ENCODE results near the gene COA5.
A peak's percentile ranks its signal among the peaks of the same experiment; 100 is the strongest.

COA5 gene

GRCh38 chr2:98608116-98608961, at the start of gene COA5, which contains the start of gene UNC50:
Gene COA5, minus strand, starts transcription at chr2:98608512. Its CDS starts 107 bp downstream, at chr2:98608405.
Gene UNC50, plus strand, starts transcription at chr2:98608589. Its CDS starts 1,171 bp downstream, at chr2:98609760.
- DNase-seq = peak; percentile 79

GRCh38 chr2:98656800-98657199, 48.5 kb upstream of the COA5 start:
- no peak for DNase-seq

DNA sequence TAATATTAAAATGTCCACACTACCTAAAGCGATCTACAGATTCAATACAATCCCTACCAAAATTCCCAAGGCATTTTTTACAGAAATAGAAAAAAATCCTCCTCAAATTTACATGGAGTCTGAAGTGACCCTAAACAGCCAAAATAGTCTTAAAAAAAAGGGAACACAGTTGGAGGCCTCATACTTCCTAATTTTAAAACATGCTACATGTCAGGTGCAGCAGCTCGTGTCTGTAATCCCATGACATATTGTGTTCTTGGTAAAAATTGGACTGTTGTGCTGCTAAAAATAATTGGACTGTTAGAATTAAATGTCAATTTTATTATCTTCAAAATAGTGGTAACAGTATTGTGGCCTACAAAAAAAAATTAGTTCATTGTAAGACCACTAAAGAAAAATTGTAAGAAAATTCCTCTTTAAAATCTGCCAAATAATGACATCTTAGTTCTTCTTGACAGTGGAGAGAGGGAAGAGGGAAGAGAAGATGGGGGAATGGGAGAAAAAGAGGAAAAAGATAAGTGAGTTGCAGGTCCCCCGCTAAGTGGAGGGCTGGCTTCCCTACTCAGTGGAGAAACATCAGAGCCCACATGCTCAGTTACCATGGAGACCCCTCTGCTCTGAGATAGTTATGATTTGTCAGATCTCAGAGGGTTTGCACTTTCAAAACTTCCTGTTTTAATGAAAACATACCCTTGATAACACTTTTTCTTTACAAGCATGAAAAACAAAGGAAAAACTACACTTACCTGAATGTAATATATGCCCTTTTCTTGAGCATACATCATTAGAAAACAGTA, 46.6 kb upstream of the COA5 start:
- DNase-seq = no peak

GRCh38 chr2:98650998-98651397, 42.7 kb upstream of the COA5 start:
- DNase-seq = no peak

GRCh38 chr2:98649992-98650375, 41.7 kb upstream of the COA5 start:
- DNase-seq = no peak

GRCh38 chr2:98649135-98649991, 41.1 kb upstream of the COA5 start:
- DNase-seq = peak; percentile 66

DNA sequence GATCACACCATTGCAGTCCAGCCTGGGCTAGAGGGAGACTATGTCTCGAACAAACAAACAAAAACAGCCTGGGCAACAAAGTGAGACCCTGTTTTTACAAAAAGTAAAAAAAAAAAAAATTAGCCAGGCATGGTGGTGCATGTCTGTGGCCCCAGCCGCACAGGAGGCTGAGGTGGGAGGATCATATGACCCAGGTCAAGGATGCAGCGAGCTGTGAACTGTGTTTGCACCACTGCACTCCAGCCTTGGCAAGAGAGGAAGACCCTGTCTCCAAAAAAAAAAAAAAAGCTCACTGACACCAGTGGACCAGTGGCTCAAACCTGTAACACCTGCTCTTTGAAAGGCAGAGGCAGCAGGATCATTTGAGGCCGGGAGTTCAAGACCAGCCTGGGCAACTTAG, 40.1 kb upstream of the COA5 start:
- DNase-seq = no peak

GRCh38 chr2:98647636-98648035, 39.3 kb upstream of the COA5 start:
- DNase-seq = no peak

GRCh38 chr2:98643496-98644100, 35.3 kb upstream of the COA5 start:
- no peak for DNase-seq

DNA sequence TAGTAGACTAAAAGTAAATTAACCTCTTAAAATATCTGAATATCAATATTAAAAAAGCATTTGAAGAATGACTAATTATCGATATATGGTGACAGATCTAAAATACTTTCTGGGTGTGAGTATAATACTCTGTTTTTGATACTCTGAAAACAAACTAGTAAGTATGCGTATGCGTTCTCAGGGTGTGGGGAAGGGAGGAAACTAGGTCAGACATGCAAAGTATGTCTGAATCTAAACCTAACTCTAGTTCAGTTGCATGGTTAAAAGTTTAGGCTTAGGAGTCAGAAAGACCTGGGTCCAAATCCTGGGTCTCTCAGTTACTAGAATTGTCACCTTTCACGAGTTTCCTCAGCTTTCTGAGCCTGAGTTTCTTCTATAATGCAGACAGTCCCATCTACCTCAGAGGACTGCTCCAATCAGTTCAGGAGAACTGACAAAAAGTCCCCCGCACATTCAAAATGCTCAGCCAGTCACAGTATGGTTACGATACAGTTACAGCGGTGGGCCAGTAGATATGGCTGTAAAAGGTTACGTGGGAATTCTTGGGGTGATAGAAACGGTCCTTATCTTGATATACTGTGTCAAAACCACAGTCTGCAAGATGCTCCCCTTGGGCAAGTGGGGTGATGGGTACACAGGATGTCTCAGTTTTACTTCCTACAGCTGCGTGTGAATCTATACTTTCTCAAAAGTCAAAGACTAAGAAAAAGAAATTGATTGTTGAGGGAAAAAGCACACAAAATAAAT, 29.3 kb upstream of the COA5 start:
- DNase-seq = no peak

DNA sequence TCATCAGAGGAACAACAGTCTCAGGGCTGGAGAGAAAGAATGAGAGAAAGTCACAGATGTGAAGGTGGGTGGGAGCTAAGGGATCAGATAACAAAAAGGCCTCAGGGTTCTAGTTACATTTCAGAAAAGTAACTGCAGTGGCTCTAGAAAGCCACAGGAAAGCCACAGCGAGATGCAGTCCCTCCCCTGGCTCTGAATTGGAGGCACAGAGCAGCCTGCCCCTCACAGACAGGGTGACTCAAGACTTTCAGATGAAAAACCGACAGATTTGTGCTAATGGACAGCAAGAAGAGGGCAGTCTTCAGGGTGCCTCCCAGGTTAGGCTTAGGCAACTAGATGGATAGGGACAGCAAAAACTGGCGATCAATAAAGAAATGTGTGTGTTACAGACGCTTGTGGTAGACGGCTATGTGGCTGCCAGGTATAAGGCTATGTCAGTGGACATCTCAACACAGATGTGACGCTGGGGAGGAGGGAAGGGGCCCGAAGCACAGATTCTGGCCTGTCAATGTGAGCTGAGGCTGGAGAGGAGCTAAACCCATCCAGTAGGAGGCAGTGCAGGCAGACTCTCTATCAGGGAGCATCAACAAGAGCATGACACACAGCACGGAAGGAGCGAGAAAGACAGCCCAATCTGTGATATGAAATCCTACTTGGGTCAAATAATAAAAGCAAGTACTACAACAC, 26.2 kb upstream of the COA5 start:
- DNase-seq = no peak

GRCh38 chr2:98632351-98632750, 24.0 kb upstream of the COA5 start:
- no peak for DNase-seq

- DNase-seq = no peak
Observed at GRCh38 chr2:98623657-98624056, 15.3 kb upstream of the COA5 start.

DNA sequence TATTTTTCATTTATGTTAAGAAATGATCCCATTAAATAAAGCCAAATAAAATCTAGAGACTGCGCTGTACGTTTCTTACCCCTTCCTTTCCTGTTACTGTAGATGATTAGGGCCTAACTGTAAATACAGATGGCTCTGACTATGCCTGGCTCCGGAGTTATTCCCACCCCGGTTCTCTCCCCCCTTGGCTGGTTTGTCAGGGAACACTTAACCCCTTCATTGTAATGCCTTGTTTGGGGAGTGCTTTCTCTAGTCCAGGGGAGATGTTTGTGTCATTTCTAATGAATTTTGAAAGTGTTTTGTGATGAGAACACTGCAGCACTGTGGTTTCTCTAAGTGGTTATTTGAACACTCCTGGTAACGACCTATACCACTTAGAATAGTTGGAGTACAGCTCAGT, 8.8 kb upstream of the COA5 start:
- DNase-seq = no peak

DNA sequence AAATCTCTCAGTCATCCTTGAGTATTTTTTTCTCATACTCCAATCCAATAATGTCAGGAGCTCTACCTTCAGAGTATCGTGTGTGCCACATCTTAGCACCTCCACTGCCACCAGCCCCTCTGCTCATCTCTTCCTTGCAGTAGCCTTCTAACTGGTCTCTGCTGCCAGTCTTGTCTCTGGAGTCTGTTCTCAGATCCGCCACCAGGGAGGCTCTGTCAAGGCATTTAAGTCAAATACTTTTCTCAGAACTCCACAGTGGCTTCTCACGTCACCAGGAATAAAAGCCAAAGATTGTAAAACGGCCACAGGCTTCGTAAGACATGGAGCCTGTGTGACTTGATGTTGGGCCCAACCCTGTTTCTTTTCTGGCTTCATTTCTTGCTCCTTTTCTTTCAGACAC, 7.2 kb upstream of the COA5 start:
- DNase-seq = no peak

DNA sequence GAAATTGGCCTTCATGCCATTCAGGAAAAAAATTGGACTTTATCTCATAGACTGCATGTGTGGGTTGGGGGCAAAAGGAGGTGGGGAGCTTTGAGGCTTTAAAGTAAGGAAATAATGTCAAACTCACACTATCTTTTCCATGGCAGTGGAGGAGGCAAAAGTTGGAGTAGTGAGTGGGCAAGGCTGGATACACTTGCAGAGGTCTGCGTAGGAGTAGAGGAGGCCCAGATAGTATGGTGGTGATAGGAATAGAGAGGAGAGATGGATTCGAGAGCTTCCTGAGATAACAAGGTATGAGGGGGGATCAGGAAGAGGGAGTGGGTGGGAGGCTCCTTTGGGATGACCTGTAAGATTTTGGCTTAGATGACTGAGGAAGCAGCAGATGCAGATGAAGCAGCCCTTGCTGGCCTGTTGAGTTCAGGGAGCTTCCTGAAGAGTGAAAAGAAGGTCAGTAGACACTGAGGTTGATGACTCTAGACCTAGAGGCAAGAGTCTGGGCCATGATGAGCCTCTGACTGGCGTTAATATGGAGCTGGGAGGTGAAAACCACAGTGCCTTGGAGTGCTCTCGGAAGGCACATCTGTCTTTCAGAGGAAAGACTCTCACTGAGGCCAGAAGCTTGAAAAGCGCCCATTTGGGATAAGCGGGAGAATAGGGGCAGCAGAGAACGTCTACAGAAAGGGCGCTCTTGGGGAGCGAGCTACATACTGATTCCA, 5.9 kb upstream of the COA5 start:
- DNase-seq = no peak

- no peak for DNase-seq
Observed at GRCh38 chr2:98608962-98609604, 771 bp upstream of the COA5 start.

GRCh38 chr2:98607741-98608115, 584 bp downstream of the COA5 start:
- DNase-seq = no peak

DNA sequence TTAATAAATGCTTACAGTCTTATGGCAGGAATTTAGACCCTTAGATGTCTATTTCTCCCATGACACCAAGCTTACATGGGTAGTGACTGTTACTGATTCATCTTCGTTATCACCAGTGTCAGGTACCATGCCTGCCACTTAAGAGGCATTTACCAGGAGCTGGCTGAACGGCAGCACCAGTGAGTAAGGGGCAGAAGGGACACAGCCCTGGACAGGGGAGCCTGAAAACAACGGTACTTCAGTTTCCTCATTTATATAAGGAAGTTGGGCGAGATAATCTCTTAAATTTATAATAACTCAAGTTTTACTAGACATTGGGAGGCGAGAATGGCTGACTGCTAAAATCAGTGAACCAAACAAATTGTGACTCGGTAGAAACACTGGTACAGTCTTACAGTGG, 1.2 kb downstream of the COA5 start:
- no peak for DNase-seq

DNA sequence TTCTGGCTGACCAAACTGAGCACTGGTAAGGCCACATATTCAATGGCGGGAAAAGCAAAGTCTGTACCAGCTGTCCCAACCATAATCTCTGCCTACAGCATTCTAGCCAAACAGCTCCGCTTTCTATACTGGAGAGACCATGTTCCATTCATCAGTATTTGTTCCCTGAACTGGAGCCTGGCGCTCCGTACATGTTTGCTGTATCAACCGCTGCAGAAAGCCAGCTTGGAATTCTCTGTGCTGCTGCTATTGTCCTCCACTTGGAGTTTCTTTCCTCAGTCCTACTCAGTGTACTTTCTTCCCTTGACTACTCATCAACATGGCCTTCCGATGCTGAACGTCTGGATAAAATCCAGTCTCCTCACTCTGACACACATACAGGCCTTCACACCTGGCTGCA, 1.9 kb downstream of the COA5 start:
- DNase-seq = no peak
